Bone marrow (tissue), 2 donors: ENCODE data around the gene GPC3.
"Not testable (repeated sequence)": the region's sequence is repeated elsewhere in the genome, so short reads cannot be mapped to it uniquely, and the experiment has no call there.

Experiments used
- DNase-seq, 2 donors: peaks; one replicate each; lab custom pipeline; 2025; lab: John Stamatoyannopoulos, UW

The GPC3 gene

DNA sequence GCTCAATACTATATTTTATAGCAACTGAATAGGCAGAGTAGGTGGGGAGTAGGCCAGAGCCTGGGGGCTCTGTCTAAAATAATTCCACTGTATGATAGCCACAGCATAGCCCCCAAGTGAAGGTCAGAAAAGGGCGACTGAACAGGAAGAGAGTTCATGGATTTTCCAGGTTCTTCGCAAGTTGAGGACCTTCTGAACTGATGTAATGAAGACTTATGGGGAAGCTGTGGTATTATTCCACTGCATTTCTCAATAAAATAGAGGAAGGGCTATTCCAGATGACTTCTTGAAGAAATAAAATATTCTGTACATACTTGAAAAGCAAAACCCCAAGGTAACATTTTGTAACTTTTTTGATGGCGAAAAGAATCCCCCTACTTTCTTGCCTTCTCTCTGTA lies 338.7 kb downstream of the GPC3 start:
- DNase-seq, result no peak

DNA sequence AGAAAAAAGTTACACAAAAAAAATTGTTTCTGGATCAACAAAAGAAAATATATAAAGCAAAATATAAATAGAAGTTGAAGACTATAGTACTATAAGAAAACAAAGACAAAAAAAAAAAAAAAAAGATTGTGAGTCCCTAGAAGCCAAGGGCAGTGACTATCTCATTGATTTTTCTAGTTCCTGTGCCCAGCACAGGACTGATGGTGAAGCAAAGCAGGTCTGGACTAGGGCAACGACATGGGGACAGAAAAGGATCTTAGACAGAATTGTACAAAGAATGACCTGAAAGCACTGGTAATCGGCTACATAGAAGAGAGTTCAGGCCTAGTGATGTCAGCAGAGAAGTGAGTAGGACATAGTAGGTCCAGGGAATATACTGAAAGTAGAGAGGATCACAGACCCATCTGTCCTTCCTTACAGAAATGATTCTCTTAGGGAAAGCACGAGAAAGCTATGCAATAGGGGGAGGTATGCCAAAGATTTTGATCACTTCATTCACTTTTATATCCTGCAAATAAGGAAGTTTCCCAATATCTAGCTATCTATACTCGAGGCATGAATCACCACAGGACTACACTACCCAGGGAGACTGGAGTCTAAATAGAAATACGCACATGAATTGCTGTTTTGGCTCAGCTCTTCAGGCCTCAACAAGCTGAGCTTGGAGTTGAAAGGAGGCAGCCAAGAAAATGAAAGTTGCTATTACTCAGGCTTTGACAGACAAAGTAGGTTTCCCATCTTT lies 339.2 kb downstream of the GPC3 start:
- no peak for DNase-seq

DNA sequence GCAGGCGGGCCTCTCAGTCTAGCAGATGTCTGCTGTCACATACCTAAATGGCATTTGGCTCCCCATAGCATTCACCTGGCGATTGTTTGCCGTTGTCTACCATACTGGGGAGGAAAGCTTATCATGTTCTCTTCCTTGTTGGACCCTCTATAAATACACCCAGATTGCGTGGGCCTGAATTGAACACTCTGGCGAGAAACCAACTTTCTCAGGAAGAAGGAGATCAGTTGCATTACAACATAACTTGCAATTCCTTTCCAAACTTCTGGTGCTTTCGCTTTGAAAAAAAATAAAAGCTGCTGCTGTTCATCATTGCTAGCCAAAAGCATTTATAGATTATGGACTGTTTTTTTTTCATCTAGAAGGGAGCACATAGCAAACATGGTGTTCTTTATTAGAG lies 340.1 kb downstream of the GPC3 start:
- DNase-seq, result no peak

DNA sequence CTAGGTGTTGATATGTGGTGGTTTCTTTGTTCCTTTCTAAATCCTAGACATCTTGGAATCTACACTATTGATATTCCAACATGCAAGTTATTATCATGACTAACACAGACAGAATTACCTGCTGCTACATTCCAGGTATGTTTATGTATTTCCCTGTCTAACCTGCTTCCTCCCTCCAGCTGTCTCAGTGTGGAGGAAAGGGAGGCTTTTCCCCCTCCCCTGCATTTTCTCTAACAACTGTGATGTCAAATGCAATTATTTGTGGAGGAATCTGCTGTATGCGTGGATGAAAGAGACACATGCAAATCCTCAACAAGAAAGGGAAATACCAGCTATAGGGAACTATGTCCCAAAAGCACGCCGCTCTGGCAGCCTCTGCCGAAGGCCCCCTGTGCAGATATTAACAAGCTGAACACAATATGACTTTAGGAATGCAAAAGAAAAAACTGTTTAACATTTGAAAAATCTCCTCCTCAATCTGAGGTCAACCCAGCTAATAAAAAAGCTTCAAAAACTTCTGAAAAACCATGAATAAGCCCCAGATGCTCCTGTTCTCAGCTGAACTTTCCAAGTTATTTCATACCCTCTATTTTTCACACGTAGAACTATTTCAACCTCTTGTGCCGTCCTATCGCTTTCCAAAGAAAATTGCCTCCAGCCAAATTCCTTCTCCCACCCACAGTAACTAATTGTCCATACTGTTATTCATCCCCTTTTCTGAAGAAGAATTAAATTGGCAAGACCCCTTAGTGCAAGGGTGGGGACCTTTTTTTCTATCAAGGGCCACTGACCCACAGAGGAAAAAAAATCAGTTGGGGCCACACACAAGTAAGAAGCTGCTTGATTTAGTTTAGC lies 345.0 kb downstream of the GPC3 start:
- no peak for DNase-seq

DNA sequence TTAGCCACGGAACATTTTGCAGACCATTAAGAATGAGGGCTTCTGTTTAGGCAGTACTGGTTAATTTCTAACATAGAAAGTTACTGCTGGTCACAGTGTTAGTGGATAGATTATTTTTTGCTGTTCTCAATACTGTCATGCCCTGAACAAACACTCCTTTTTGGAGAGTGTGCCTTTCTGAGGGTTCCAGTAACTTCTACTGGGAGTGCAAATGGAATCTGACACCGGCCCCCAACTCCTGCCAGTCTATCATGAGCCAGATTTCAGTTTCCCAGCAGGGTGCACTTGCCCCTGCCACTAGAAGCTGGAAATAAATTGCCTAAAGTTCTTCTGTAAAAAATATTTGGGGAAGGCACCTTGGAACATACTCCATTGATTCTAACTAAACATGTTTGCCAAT lies 345.7 kb downstream of the GPC3 start:
- no peak for DNase-seq

DNA sequence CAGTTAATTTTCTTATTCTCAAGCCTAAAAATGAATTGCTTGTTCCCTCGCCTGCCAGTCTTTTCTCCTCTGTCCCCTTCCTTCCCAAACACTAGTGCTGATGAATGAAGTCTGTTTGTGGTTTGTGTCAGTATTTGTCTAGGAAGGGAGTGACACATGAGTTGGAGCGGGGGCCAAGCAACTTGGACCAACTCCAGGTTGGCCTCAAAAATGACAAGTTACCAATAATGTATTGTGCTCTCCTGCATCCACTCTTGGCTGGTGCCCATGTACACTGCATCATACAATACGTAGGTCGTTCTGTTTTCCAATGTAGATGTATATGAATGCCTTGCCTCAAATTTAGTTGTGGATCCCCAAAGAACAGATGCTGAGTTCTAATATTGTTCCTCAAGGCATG lies 347.1 kb downstream of the GPC3 start:
- DNase-seq, result no peak

DNA sequence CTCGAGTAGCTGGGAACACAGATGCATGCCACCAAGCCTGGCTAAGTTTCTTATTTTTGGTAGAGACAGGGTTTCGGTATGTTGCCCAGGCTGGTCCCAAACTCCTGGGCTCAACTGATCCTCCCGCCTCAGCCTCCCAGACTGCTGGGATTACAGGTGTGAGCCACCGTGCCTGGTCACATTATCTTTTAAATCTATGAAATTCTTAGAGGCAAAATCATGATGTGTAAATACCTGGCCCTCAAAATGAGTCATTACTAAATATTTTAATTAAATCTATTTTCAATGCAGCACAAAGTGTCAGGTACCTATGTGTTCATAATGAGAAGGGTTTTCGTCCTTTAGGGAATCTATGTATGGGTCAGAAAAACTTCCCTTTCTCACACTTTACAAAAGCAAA lies 347.6 kb downstream of the GPC3 start:
- DNase-seq, result no peak

DNA sequence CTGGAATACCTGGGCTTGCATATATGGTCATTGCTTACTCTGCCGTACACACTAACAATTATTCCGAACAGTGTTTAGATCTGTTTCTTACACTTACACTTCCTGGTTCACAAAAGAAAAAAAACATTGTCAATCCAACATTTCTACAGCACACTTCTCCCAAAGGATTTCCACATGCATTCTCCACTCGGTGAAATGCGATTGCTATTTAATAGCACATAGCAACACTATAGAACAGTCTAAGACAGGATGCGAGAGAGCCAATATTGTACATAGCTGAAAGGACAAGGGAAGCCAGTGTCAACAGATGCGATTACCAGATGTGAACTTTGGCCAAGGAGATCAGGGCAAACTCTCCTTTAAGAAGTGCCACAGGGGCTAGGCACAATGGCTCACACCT lies 349.4 kb downstream of the GPC3 start:
- no peak for DNase-seq

DNA sequence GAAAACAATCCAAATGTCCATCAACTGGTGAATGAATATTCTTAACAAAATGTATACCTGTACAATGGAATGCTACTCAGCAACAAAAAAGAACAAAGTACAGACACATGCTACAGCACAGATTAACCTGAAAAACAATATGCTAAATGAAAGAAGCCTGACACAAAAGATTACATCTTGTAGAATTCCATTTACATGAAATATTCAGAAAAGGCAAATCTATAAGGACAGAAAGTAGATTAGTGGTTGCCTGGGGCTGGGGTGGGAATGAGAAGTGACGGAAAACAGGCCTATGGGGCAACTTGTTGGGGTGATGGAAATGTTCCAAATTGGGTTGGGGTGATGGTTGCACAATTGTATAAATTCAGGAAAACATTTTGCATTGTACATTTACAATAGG lies 351.0 kb downstream of the GPC3 start:
- DNase-seq, result no peak

DNA sequence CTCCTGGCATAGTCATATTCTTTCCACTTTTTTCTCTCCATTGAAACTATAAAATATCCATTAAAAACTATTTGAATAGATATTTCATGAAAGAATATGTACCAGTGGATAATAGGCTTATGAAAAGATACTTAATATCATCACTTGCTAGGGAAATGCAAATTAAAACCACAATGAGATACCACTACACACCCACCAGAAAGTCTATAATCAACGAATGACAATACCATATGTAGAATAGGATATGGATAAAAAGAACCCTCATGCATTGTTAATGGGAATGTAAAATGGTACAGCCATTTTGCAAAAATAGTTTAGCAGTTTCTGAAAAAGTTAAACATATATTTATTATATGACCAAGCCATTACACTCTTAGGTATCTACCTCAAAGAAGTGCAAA lies 351.4 kb downstream of the GPC3 start:
- no peak for DNase-seq

DNA sequence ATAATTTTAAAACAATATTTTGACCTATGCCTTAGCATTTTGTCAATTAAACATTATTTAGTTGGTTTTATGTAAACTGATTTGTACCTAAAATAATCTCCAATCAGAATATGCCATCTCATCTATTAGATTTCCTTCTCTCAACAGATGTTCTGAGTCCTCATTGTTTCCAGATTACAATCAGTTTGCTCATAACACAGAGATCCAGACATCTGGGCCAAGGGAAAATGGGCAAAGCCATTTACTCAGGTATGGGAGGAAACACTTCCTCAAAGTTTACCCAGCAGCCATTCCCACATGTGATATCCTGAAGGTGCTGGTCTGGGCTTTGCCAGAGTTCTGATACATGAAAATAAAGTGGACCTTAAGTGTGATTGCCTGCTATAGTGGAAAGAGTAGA lies 352.2 kb downstream of the GPC3 start:
- no peak for DNase-seq

DNA sequence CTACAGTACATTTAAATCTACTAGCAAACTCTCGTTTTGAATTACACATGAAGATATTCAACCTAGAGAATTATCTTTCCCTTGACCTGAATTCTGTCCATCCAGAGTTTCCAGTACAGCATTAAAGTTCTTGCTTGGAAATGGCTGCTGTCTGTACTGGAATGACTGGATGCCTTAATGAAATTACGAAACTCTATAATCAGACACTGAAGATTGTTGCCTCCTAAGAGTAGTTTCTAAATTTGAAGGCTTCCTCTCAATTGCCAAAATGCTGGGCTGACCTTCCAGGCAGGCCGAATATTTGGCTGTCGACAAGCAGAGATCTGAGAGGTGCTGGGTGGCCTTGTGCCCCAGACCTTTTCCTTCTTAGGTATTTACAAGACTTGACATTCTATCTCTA lies 355.0 kb downstream of the GPC3 start:
- DNase-seq, result no peak

DNA sequence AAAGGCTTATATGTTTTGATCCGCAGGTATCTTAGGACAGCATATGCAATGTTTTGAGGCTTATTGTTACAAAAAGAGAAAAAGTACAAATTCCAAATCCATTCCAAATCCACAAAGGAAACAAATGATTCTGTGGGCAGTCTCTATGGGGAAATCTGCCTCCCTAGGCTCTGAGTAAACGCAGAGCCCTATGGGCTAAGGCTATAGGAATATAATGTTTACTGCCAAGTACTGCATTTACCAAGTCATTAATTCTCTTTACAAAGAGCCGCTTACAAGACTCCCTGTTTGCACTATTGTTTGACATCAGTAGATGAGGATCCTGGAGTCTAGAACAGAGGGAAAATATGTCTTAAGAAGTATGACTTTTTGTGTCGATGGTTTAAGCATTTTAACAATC lies 357.7 kb downstream of the GPC3 start:
- DNase-seq, result no peak

DNA sequence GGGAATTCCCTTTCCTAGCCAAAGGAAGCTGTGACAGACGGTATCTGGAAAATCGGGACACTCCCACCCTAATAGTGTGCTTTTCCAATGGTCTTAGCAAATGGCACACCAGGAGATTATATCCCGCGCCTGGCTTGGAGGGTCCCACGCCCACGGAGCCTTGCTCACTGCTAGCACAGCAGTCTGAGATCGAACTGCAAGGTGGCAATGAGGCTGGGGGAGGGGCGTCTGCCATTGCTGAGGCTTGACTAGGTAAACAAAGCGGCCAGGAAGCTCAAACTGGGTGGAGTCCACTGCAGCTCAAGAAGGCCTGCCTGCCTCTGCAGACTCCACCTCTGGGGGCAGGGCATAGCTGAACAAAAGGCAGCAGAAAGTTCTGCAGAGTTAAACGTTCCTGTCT lies 364.0 kb downstream of the GPC3 start:
- not testable (repeated sequence) for DNase-seq

DNA sequence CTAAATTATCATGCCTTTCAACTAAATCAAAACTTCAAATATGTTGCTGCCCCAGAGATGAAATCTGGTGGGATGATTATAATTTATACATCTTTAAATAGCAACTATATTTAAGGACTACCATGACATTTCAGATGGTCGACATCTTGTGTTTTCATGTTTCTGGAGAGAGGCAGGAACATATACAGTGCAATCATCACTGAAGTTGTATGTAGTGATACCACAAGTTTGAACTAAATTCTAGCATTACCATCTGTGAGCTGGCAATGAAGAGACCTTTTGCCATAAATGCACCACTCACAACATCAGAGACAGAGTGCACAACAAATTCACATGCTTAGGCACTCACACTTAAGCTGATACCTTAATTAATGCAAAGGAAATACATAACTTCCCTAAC lies 373.7 kb downstream of the GPC3 start:
- DNase-seq, result no peak

DNA sequence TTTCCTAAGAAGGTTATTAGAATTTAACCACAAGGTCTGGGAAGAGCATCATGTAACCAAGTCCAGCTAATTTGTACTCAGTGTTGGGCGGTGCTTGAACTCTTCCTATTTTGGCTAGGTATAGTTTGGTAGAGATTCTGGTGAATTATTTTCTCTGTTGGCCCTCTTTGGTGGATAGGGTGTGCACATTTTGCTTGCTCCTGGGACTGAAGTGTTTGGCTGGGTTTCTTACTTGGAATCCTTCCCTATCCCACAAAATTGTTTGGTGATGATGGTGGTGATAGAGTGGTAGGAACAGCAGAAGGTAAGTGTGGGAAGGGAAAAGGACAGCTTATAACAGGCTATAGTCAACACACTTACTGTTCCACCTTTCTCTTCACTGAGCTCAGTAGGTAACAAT lies 375.3 kb downstream of the GPC3 start:
- no peak for DNase-seq

DNA sequence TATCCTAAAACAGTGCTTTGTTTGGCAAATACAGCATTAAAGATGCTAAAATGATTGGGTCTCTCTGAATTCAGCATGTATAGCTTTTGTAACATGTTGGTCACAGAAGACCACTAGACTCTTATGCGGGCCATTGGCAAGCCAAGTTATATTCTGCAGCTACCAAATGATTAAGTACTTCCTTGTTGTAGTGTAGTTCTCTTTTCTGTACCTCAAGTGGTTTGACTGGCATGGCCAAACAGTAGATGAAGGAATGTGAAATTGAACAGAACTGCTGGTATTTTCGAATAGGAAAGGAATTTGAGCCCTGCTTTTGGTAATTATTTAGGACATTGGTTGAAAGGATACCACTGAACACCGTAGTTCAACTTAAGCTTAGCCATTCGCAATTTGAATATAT lies 376.2 kb downstream of the GPC3 start:
- DNase-seq, result no peak

DNA sequence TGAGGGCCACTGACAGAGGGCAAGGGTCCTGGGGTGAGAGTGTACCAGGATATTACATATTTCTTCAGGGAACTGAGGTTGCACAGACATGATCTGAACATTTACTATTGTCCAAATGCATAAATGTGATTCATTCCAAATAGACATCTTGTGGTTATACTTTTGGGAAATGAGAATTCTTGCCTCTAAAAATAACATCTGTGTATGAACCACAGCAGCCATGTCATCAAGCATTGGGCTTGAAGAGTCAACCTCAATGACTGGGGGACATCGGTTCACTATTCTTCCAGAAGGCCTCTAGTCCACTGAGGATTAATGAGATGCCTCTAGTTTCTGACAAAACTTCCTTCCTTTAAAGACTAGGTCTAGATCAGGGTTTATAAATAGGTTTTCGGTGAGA lies 377.0 kb downstream of the GPC3 start:
- DNase-seq, result no peak

DNA sequence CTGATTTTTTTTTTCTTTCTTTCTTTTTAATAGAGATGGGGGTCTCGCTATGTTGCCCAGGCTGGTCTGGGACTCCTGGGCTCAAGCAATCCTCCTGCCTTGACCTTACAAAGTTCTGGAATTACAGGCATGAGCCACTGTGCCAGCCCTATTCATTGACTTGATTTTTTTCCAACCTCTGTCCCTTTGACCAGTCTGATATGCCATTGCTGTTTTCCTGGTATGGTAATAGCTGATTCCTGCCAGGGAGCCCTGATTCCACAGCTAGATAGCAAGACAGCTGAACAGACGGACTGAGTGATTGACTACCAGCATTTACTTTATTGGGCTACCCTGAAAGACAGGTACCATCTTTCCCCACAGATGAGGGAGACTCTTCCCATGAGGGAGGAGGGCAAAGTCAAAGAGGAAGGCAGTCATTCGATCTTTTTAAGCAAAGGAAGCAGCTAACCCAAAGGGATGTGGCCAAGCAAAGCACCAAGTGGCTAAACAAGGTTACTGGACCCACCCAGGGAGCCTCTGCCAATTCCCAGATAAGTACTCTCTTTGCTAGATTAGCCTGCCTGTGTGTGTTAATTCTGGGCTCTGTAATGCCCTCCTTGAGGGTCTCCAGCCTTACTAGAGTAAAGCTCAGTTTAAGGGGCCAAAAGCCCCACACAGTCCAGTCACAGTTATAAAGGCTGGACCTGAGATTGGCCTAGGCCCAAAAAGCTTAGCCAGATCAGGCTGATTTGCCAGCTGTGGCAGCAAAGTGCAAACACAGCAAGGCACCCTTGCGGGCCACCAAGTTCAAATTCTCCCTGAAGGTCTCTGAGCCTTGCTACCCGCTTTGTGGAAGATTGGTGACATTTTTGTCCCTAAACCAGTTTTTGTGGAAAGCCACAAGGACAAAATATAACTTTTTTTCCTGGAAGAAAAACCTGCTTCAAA lies 377.7 kb downstream of the GPC3 start:
- no peak for DNase-seq

DNA sequence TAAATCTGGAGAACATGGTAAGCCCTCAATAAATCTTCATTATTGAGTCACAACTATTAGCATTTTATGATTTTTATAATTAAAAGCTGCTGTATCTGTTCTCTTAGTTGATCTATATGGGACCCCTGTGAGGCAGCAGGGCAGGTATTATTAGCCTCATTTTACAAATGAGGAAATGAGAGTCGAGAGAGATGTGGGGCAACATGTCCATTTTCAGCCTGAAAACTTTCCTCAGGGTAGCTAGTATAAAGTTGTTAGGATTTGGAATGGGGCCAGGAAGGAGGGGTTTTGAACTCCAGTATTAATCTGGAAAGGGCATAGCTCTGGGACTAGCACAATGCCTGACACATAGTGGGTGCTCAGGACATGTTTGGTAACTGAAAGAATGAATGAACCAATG lies 378.4 kb downstream of the GPC3 start:
- DNase-seq, result no peak

DNA sequence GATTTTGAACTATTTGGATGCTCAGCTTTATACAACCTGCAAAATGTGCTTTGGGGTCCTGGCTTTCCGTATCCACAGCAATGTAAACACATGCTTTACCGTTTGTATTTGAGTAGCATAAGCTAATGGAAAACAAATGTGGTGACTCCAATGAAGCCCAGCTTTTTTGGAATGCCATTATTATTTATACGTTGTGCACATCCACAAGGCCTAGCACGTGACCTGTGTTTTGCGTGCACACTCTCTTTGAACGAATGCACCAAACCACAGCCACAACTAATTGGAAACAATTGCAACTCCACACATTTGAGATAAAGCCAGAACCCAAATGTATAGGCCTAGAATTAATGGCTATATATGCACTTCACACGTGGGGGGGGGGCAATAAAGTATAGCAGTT lies 380.6 kb downstream of the GPC3 start:
- DNase-seq, result no peak

DNA sequence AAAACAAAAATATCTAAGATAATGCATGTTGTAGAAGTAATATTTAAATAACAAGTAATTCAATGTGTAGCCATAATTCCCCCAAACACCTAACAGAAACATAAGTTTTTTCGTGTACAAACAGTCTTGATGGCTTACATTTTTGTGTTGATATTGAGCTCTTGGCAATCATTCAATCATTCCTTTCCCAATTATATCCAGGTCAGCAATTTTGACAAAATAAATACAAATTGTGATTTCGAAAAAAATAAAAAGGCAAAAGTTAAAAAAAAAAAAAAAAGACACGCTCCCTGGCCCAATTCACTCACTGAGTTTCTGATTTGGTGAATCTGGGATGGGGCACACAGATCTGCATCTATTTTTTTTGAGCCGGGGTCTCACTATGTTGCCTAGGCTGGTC lies 382.5 kb downstream of the GPC3 start:
- no peak for DNase-seq

DNA sequence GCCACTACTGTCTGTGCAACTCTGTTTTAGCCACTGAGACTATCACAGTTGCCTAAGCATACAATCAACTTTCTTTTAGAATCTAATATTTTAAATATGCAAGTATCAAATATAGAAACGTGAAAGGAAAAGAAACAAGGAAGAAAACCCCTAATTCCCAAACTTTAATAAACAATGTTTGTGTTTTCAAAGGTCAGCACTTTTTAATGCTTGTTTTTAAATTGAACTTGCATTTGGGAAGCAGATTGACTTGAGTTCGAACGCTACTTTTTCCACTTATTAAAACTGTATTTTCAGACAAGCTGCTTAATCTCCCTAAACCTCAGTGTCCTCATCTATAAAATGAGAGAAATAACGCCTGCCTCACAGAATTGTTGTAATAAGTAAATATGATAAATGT lies 384.3 kb downstream of the GPC3 start:
- no peak for DNase-seq
